Measurements from ENCODE around the gene ERBIN. TPM values are rescaled to one million over a fixed set of nuclear protein-coding genes. Genes with fewer than 3 reads are reported as not detected.
"Not testable (repeated sequence)": the region's sequence is repeated elsewhere in the genome, so short reads cannot be mapped to it uniquely, and the experiment has no call there.

Gene ERBIN
- total and polyA plus RNA-seq, 2 of the 8 experiments (the other 6 are each of a cell fraction or from before 2014, with no cell fraction given): 7.7 to 33.2 TPM

- H3K56ac ChIP-seq (replicated peaks; ENCODE audit: insufficient read length, low read depth, low read length); H3K9me3 ChIP-seq (ENCODE audit: insufficient read depth in 2 of 2, low read depth in 1 of 2, low read length in 1 of 2); H3K4me2 ChIP-seq (ENCODE audit: insufficient read depth in 1 of 2, low read depth in 2 of 2, low read length in 2 of 2); FAIRE-seq; H4K91ac ChIP-seq (replicated peaks; ENCODE audit: insufficient read length, low read length); H2BK20ac ChIP-seq (ENCODE audit: low read length); H3K79me1 ChIP-seq (ENCODE audit: low read depth, low read length); H2BK15ac ChIP-seq (ENCODE audit: low read length); H3K23me2 ChIP-seq (ENCODE audit: low read depth, low read length); H2AFZ ChIP-seq (ENCODE audit: low read length); H3K14ac ChIP-seq (ENCODE audit: insufficient read length); H3K9ac ChIP-seq (replicated peaks in 1 of 4; ENCODE audit: extremely low read depth in 1 of 4, low read depth in 3 of 4, low read length in 3 of 4); H4K20me1 ChIP-seq (replicated peaks in 1 of 2; ENCODE audit: control insufficient read depth in 1 of 2, insufficient read depth in 2 of 2, low read length in 2 of 2); H3K4me1 ChIP-seq (replicated peaks in 1 of 4; ENCODE audit: control insufficient read depth in 3 of 4, insufficient read depth in 4 of 4, low read length in 3 of 4); H2AK5ac ChIP-seq (ENCODE audit: low read depth, low read length); H3K36me3 ChIP-seq (ENCODE audit: control insufficient read depth in 2 of 4, insufficient read depth in 4 of 4, low read length in 3 of 4); H3K4ac ChIP-seq (replicated peaks; ENCODE audit: insufficient read length, low read depth, low read length); H3K18ac ChIP-seq (ENCODE audit: extremely low read depth, low read length); CTCF ChIA-PET (ENCODE audit: partially characterized antibody); H3K27me3 ChIP-seq (replicated peaks in 1 of 4; ENCODE audit: control insufficient read depth in 3 of 4, extremely low read depth in 1 of 4, insufficient read depth in 3 of 4, low read length in 3 of 4); H2BK5ac ChIP-seq (ENCODE audit: low read depth, low read length); H2BK12ac ChIP-seq (ENCODE audit: low read depth, low read length); H3K23ac ChIP-seq (ENCODE audit: insufficient read length); H2BK120ac ChIP-seq (replicated peaks; ENCODE audit: low read depth, low read length); H4K8ac ChIP-seq (ENCODE audit: extremely low read depth, insufficient read depth, low read length); DNase-seq (ENCODE audit: low read depth in 1 of 2, low spot score in 2 of 2); H3K27ac ChIP-seq (ENCODE audit: low read depth, low read length); H4K5ac ChIP-seq (ENCODE audit: insufficient read length, low read depth, low read length); H3K4me3 ChIP-seq (ENCODE audit: extremely low read depth in 1 of 4, insufficient read depth in 2 of 4, low read depth in 3 of 4, low read length in 4 of 4); POLR2A ChIA-PET (ENCODE audit: partially characterized antibody): not testable (repeated sequence)
- WGBS, 2 experiments (ENCODE audit: extremely low coverage in 1 of 2, insufficient coverage in 1 of 2, insufficient read length in 1 of 2, insufficient replicate concordance in 2 of 2, low coverage in 1 of 2, low lambda C conversion rate in 2 of 2, missing lambda C conversion rate in 1 of 2): 94% methylated on average over 2 of the region's 3 CpGs; no CpG with 5 or more reads in 1 of the 2 experiments
- peaks cover 0 to 12% of the 10 kb centered on the region in 2 experiments; a peak in 1 of 4 replicates for H3K79me2 ChIP-seq (ENCODE audit: control insufficient read depth in 1 of 2, insufficient read depth in 2 of 2, low read length in 2 of 2)
Observed at GRCh38 chr5:66061320-66061719, 134.9 kb downstream of the ERBIN start.

GRCh38 chr5:66063061-66063460, 136.7 kb downstream of the ERBIN start:
- H3K18ac ChIP-seq (ENCODE audit: extremely low read depth, low read length); H3K79me1 ChIP-seq (ENCODE audit: low read depth, low read length); H3K4ac ChIP-seq (replicated peaks; ENCODE audit: insufficient read length, low read depth, low read length); H4K5ac ChIP-seq (ENCODE audit: insufficient read length, low read depth, low read length); H3K27ac ChIP-seq (ENCODE audit: low read depth, low read length); H3K23ac ChIP-seq (ENCODE audit: insufficient read length); H4K8ac ChIP-seq (ENCODE audit: extremely low read depth, insufficient read depth, low read length); H3K27me3 ChIP-seq (replicated peaks in 1 of 4; ENCODE audit: control insufficient read depth in 3 of 4, extremely low read depth in 1 of 4, insufficient read depth in 3 of 4, low read length in 3 of 4); H3K56ac ChIP-seq (replicated peaks; ENCODE audit: insufficient read length, low read depth, low read length); H3K4me1 ChIP-seq (replicated peaks in 1 of 4; ENCODE audit: control insufficient read depth in 3 of 4, insufficient read depth in 4 of 4, low read length in 3 of 4); DNase-seq (ENCODE audit: low read depth in 1 of 2, low spot score in 2 of 2); H4K91ac ChIP-seq (replicated peaks; ENCODE audit: insufficient read length, low read length); H2BK15ac ChIP-seq (ENCODE audit: low read length); H3K79me2 ChIP-seq (ENCODE audit: control insufficient read depth in 1 of 2, insufficient read depth in 2 of 2, low read length in 2 of 2); H2AK5ac ChIP-seq (ENCODE audit: low read depth, low read length); H3K23me2 ChIP-seq (ENCODE audit: low read depth, low read length); H4K20me1 ChIP-seq (replicated peaks in 1 of 2; ENCODE audit: control insufficient read depth in 1 of 2, insufficient read depth in 2 of 2, low read length in 2 of 2); H2BK5ac ChIP-seq (ENCODE audit: low read depth, low read length); POLR2A ChIA-PET (ENCODE audit: partially characterized antibody); H3K4me2 ChIP-seq (ENCODE audit: insufficient read depth in 1 of 2, low read depth in 2 of 2, low read length in 2 of 2); CTCF ChIA-PET (ENCODE audit: partially characterized antibody); H3K4me3 ChIP-seq (ENCODE audit: extremely low read depth in 1 of 4, insufficient read depth in 2 of 4, low read depth in 3 of 4, low read length in 4 of 4); H3K14ac ChIP-seq (ENCODE audit: insufficient read length); H2BK120ac ChIP-seq (replicated peaks; ENCODE audit: low read depth, low read length); H2BK20ac ChIP-seq (ENCODE audit: low read length); H3K9ac ChIP-seq (replicated peaks in 1 of 4; ENCODE audit: extremely low read depth in 1 of 4, low read depth in 3 of 4, low read length in 3 of 4); H2AFZ ChIP-seq (ENCODE audit: low read length); H2BK12ac ChIP-seq (ENCODE audit: low read depth, low read length); H3K9me3 ChIP-seq (ENCODE audit: insufficient read depth in 2 of 2, low read depth in 1 of 2, low read length in 1 of 2); FAIRE-seq: not testable (repeated sequence)
- peaks cover 0 to 11% (median 3%) of the 10 kb centered on the region in 4 experiments; a peak in 2 of 8 replicates for H3K36me3 ChIP-seq (ENCODE audit: control insufficient read depth in 2 of 4, insufficient read depth in 4 of 4, low read length in 3 of 4)
- 95% methylated on average over 13 of the region's 13 CpGs; no CpG with 5 or more reads in 1 of the 2 experiments for WGBS, 2 experiments (ENCODE audit: extremely low coverage in 1 of 2, insufficient coverage in 1 of 2, insufficient read length in 1 of 2, insufficient replicate concordance in 2 of 2, low coverage in 1 of 2, low lambda C conversion rate in 2 of 2, missing lambda C conversion rate in 1 of 2)
